GM13976 (cell line): ENCODE data around the gene SLC25A51.
"Not testable (repeated sequence)": the region's sequence is repeated elsewhere in the genome, so short reads cannot be mapped to it uniquely, and the experiment has no call there.

Experiments used
- DNase-seq: peaks from one replicate; pipeline ENCODE4 v3.0.0; 2012; ENCODE audit warnings: low spot score
- CTCF ChIP-seq: IDR thresholded peaks from 2 replicates; pipeline ENCODE4 v1.5.1; 2012; ENCODE audit warnings: borderline replicate concordance, mild to moderate bottlenecking; ENCODE audit not compliant: insufficient read depth; ENCODE audit errors: extremely low read depth, missing control alignments, control extremely low read depth
- in situ Hi-C: fragments of 300-500 bp; cut with MboI; formaldehyde crosslinking; loops from one replicate; pipeline ENCODE4 v1.12.0; 2022; ENCODE audit warnings: low sequenced_read_pairs, mixed read lengths, inconsistent platforms; ENCODE audit not compliant: unreplicated experiment

The SLC25A51 gene

GRCh38 chr9:37892063-37892462 lies 11.9 kb downstream of the SLC25A51 start:
- DNase-seq, result no peak
- TF ChIP-seq CTCF, result no peak
- in situ Hi-C loops, result no loop called here

GRCh38 chr9:37891042-37891441 lies 12.9 kb downstream of the SLC25A51 start:
- DNase-seq, in situ Hi-C loops: not testable (repeated sequence)

GRCh38 chr9:37889536-37889935 lies 14.4 kb downstream of the SLC25A51 start:
- in situ Hi-C loops, result no loop called here
- TF ChIP-seq CTCF, result no peak
- no peak for DNase-seq

- in situ Hi-C loops, DNase-seq: not testable (repeated sequence)
These were observed 15.8 kb downstream of the SLC25A51 start for GRCh38 chr9:37887977-37888583.

GRCh38 chr9:37880916-37881479 lies 22.9 kb downstream of the SLC25A51 start:
- in situ Hi-C loops, result no loop called here
- no peak for DNase-seq
- TF ChIP-seq CTCF, result no peak

GRCh38 chr9:37876376-37876775 lies 27.6 kb downstream of the SLC25A51 start:
- no peak for DNase-seq
- in situ Hi-C loops, result no loop called here
- TF ChIP-seq CTCF, result no peak

- DNase-seq, result no peak
- TF ChIP-seq CTCF, result no peak
- in situ Hi-C loops, result no loop called here
These were observed 30.0 kb downstream of the SLC25A51 start for GRCh38 chr9:37873955-37874354.

GRCh38 chr9:37870799-37871176 lies 33.1 kb downstream of the SLC25A51 start:
- no peak for DNase-seq
- no peak for TF ChIP-seq CTCF
- in situ Hi-C loops, result no loop called here
